HEK293 (cell line): ENCODE measurements around the gene MRPL46.

ENCODE experiments used
- CTCF ChIA-PET: fragments of 350-600 bp; formaldehyde crosslinking; extraction: SDS; loops from one replicate; lab custom pipeline; 2021; ENCODE audit warnings: antibody characterized with exemption; lab: Yijun Ruan, JAX
- POLR2A ChIA-PET: fragments of 300-600 bp; formaldehyde crosslinking; extraction: SDS; loops from one replicate; lab custom pipeline; 2020; ENCODE audit warnings: antibody characterized with exemption, inconsistent platforms; lab: Yijun Ruan, JAX
- H3K27ac ChIP-seq: fragments of 200-500 bp; sonication (Bioruptor generic); 2 replicates; pipeline ENCODE4 v1.5.1; 2014; ENCODE audit warnings: low read depth, low read length, control low read depth, inconsistent platforms; ENCODE audit errors: extremely low read depth
- H3K36me3 ChIP-seq, 2 experiments: fragments of 200-500 bp in 1 of 2; sonication (Bioruptor generic) in 1 of 2; 1 replicate in 1 of 2; 2 replicates in 1 of 2; pipeline ENCODE4 v1.5.1; 2014 to 2017; ENCODE audit warnings: inconsistent platforms in 2 of 2, low read length in 2 of 2; ENCODE audit not compliant: control insufficient read depth in 2 of 2, insufficient read depth in 1 of 2
- H3K4me1 ChIP-seq: fragments of 200-500 bp; sonication (Bioruptor generic); 2 replicates; pipeline ENCODE4 v1.5.1; 2014; ENCODE audit warnings: mild to moderate bottlenecking, low read length, inconsistent platforms; ENCODE audit not compliant: control insufficient read depth, insufficient read depth
- H3K4me3 ChIP-seq: 2 replicates; pipeline ENCODE4 v1.5.1; 2011; ENCODE audit warnings: low read depth, mild to moderate bottlenecking, control low read depth, low read length, moderate library complexity
- H3K9me3 ChIP-seq: fragments of 200-500 bp; sonication (Bioruptor generic); 2 replicates; pipeline ENCODE4 v1.5.1; 2014; ENCODE audit warnings: low read depth, low read length, inconsistent platforms; ENCODE audit not compliant: control insufficient read depth, insufficient read depth
- OSR2 ChIP-seq: fragments of 450-650 bp; formaldehyde crosslinking; IDR thresholded peaks from 2 replicates; pipeline ENCODE4 v1.5.1; 2016; ENCODE audit warnings: missing biosample characterization, missing genetic modification characterization
- TRIM28 ChIP-seq: IDR thresholded peaks from 2 replicates; pipeline ENCODE4 v1.6.1; 2011; ENCODE audit warnings: low read length, control low read depth, borderline replicate concordance
- ZBTB17 ChIP-seq: fragments of 450-650 bp; formaldehyde crosslinking; IDR thresholded peaks from 2 replicates; pipeline ENCODE4 v1.5.1; 2016; ENCODE audit warnings: missing biosample characterization, missing genetic modification characterization
- ZBTB8A ChIP-seq: fragments of 450-650 bp; formaldehyde crosslinking; IDR thresholded peaks from 2 replicates; pipeline ENCODE4 v1.5.1; 2016; ENCODE audit warnings: missing biosample characterization, missing genetic modification characterization
- ZNF114 ChIP-seq: fragments of 450-650 bp; formaldehyde crosslinking; IDR thresholded peaks from 2 replicates; pipeline ENCODE4 v1.5.0; 2017; ENCODE audit warnings: missing biosample characterization, missing genetic modification characterization
- ZNF19 ChIP-seq: fragments of 450-650 bp; formaldehyde crosslinking; IDR thresholded peaks from 2 replicates; pipeline ENCODE4; 2016; ENCODE audit warnings: missing biosample characterization, missing genetic modification characterization, low read depth
- ZNF239 ChIP-seq: fragments of 450-650 bp; formaldehyde crosslinking; IDR thresholded peaks from 2 replicates; pipeline ENCODE4 v1.5.1; 2016; ENCODE audit warnings: missing biosample characterization, missing genetic modification characterization
- ZNF274 ChIP-seq, 2 experiments: fragments of 200-500 bp in 1 of 2; fragments of 450-650 bp in 1 of 2; sonication (Bioruptor generic) in 1 of 2; formaldehyde crosslinking in 1 of 2; IDR thresholded peaks; 2 replicates each; pipeline versions ENCODE4 v1.5.1 to v1.6.1; 2014 to 2016; ENCODE audit warnings: borderline replicate concordance in 1 of 2, inconsistent platforms in 1 of 2, low read length in 1 of 2, missing biosample characterization in 1 of 2, missing genetic modification characterization in 1 of 2
- ZNF292 ChIP-seq: fragments of 450-650 bp; formaldehyde crosslinking; IDR thresholded peaks from 2 replicates; pipeline ENCODE4 v1.5.1; 2016; ENCODE audit warnings: low read depth, missing biosample characterization, missing genetic modification characterization, borderline replicate concordance
- ZNF302 ChIP-seq: fragments of 450-650 bp; formaldehyde crosslinking; IDR thresholded peaks from 2 replicates; pipeline ENCODE4 v1.5.1; 2016; ENCODE audit warnings: missing biosample characterization, missing genetic modification characterization, low read depth
- ZNF311 ChIP-seq: fragments of 450-650 bp; formaldehyde crosslinking; IDR thresholded peaks from 2 replicates; pipeline ENCODE4 v1.5.1; 2017; ENCODE audit warnings: missing biosample characterization, missing genetic modification characterization, borderline replicate concordance
- ZNF335 ChIP-seq: fragments of 450-650 bp; formaldehyde crosslinking; conservative IDR thresholded peaks from 2 replicates; pipeline ENCODE4 v1.5.1; 2016; ENCODE audit warnings: missing biosample characterization, missing genetic modification characterization
- ZNF362 ChIP-seq: fragments of 450-650 bp; formaldehyde crosslinking; IDR thresholded peaks from 2 replicates; pipeline ENCODE4 v1.5.1; 2016; ENCODE audit warnings: missing biosample characterization, missing genetic modification characterization
- ZNF423 ChIP-seq: fragments of 450-650 bp; formaldehyde crosslinking; IDR thresholded peaks from 2 replicates; pipeline ENCODE4 v1.5.1; 2016; ENCODE audit warnings: missing biosample characterization, missing genetic modification characterization
- ZNF433 ChIP-seq: fragments of 450-650 bp; formaldehyde crosslinking; IDR thresholded peaks from 2 replicates; pipeline ENCODE4 v1.5.1; 2016; ENCODE audit warnings: missing biosample characterization, missing genetic modification characterization, low read depth
- ZNF521 ChIP-seq: fragments of 450-650 bp; formaldehyde crosslinking; IDR thresholded peaks from 2 replicates; pipeline ENCODE4 v1.5.1; 2017; ENCODE audit warnings: missing biosample characterization, mild to moderate bottlenecking, missing genetic modification characterization
- ZNF707 ChIP-seq: fragments of 450-650 bp; formaldehyde crosslinking; IDR thresholded peaks from 2 replicates; pipeline ENCODE4 v1.5.1; 2016; ENCODE audit warnings: missing biosample characterization, missing genetic modification characterization
- ZNF747 ChIP-seq: fragments of 450-650 bp; formaldehyde crosslinking; IDR thresholded peaks from 2 replicates; pipeline ENCODE4 v1.5.1; 2016; ENCODE audit warnings: missing biosample characterization, missing genetic modification characterization
- ZNF792 ChIP-seq: fragments of 450-650 bp; formaldehyde crosslinking; IDR thresholded peaks from 2 replicates; pipeline ENCODE4 v1.5.1; 2016; ENCODE audit warnings: missing biosample characterization, missing genetic modification characterization
- ZNF830 ChIP-seq: fragments of 450-650 bp; IDR thresholded peaks from 2 replicates; pipeline ENCODE4 v1.5.0; 2018; ENCODE audit warnings: missing biosample characterization, missing genetic modification characterization, low read depth, mild to moderate bottlenecking, moderate library complexity
- ZNF837 ChIP-seq: fragments of 450-650 bp; formaldehyde crosslinking; IDR thresholded peaks from 2 replicates; pipeline ENCODE4 v1.5.1; 2016; ENCODE audit warnings: missing biosample characterization, missing genetic modification characterization
- ZSCAN23 ChIP-seq: fragments of 450-650 bp; formaldehyde crosslinking; IDR thresholded peaks from 2 replicates; pipeline ENCODE4 v1.5.1; 2016; ENCODE audit warnings: missing biosample characterization, missing genetic modification characterization
- TF ChIP-seq, protein P1 (sequence below): fragments of 450-650 bp; formaldehyde crosslinking; IDR thresholded peaks from 2 replicates; pipeline ENCODE4 v1.5.1; 2016; ENCODE audit warnings: missing biosample characterization, missing genetic modification characterization, low read depth
- TF ChIP-seq, protein P2 (sequence below): fragments of 450-650 bp; formaldehyde crosslinking; IDR thresholded peaks from 2 replicates; pipeline ENCODE4 v1.5.0; 2017; ENCODE audit warnings: missing biosample characterization, missing genetic modification characterization, borderline replicate concordance

Gene MRPL46

DNA sequence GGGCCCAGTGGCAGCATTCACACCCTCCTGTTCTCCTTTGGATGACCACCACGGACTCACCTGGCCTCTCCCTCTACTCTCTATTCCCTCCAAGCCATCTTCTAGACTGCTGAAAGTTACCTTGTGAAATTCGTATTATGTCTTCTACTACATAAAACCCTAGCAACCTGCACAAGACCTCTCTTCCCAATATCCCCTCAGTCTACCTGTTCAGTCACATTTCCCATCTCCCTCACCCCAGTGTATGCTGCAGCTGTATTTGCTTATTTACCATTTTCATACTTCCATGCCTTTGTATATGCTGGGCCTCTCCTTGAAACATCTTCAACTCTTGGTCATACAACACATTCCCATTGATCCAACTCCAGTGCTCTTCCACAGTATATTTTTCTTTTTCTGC, 44.0 kb upstream of the MRPL46 start (continued):
- TF ChIP-seq, protein P1, sequence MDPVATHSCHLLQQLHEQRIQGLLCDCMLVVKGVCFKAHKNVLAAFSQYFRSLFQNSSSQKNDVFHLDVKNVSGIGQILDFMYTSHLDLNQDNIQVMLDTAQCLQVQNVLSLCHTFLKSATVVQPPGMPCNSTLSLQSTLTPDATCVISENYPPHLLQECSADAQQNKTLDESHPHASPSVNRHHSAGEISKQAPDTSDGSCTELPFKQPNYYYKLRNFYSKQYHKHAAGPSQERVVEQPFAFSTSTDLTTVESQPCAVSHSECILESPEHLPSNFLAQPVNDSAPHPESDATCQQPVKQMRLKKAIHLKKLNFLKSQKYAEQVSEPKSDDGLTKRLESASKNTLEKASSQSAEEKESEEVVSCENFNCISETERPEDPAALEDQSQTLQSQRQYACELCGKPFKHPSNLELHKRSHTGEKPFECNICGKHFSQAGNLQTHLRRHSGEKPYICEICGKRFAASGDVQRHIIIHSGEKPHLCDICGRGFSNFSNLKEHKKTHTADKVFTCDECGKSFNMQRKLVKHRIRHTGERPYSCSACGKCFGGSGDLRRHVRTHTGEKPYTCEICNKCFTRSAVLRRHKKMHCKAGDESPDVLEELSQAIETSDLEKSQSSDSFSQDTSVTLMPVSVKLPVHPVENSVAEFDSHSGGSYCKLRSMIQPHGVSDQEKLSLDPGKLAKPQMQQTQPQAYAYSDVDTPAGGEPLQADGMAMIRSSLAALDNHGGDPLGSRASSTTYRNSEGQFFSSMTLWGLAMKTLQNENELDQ (tag by site-specific recombination), result no peak
- TF ChIP-seq ZNF362 (tag by site-specific recombination) (no peak), ZNF239 (tag by site-specific recombination) (no peak)

GRCh38 chr15:88509964-88510363, 42.8 kb upstream of the MRPL46 start:
- no peak overlapping the region for H3K4me3 ChIP-seq
- peaks cover 4 to 66% of the 10 kb centered on the region in 2 experiments for H3K36me3 ChIP-seq
- POLR2A ChIA-PET, result no interaction called here
- CTCF ChIA-PET, result no interaction called here
- no peaks in the 10 kb centered on the region for H3K4me1 ChIP-seq
- H3K9me3 ChIP-seq, result no peaks in the 10 kb centered on the region
- H3K27ac ChIP-seq, result no peak overlapping the region
- no peak for TF ChIP-seq ZNF335 (tag by site-specific recombination)
- TF ChIP-seq ZNF423 (tag by site-specific recombination), result no peak
- no peak for TF ChIP-seq ZNF302 (tag by site-specific recombination)

GRCh38 chr15:88509321-88509720, 42.1 kb upstream of the MRPL46 start:
- CTCF ChIA-PET, result no interaction called here
- POLR2A ChIA-PET, result no interaction called here
- no peak overlapping the region for H3K4me3 ChIP-seq
- peaks cover 3 to 72% of the 10 kb centered on the region in 2 experiments for H3K36me3 ChIP-seq
- no peaks in the 10 kb centered on the region for H3K4me1 ChIP-seq
- H3K27ac ChIP-seq, result no peak overlapping the region
- H3K9me3 ChIP-seq, result no peaks in the 10 kb centered on the region
- TF ChIP-seq ZNF19 (tag by site-specific recombination) (no peak), ZNF837 (tag by site-specific recombination) (no peak), ZNF114 (tag by site-specific recombination) (no peak), ZNF292 (no peak), ZBTB17 (no peak), ZSCAN23 (tag by site-specific recombination) (no peak), ZNF311 (tag by site-specific recombination) (no peak)
- TF ChIP-seq, protein P2, sequence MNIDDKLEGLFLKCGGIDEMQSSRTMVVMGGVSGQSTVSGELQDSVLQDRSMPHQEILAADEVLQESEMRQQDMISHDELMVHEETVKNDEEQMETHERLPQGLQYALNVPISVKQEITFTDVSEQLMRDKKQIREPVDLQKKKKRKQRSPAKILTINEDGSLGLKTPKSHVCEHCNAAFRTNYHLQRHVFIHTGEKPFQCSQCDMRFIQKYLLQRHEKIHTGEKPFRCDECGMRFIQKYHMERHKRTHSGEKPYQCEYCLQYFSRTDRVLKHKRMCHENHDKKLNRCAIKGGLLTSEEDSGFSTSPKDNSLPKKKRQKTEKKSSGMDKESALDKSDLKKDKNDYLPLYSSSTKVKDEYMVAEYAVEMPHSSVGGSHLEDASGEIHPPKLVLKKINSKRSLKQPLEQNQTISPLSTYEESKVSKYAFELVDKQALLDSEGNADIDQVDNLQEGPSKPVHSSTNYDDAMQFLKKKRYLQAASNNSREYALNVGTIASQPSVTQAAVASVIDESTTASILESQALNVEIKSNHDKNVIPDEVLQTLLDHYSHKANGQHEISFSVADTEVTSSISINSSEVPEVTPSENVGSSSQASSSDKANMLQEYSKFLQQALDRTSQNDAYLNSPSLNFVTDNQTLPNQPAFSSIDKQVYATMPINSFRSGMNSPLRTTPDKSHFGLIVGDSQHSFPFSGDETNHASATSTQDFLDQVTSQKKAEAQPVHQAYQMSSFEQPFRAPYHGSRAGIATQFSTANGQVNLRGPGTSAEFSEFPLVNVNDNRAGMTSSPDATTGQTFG, result no peak

- H3K9me3 ChIP-seq, result no peaks in the 10 kb centered on the region
- CTCF ChIA-PET, result interaction anchor here (0.6 to 0.7 kb wide), 2 partner anchors 11 to 184 kb away, joined by 3 read pairs; no protein-coding TSS in a partner anchor
- H3K27ac ChIP-seq, result no peak overlapping the region
- peaks cover 6 to 67% of the 10 kb centered on the region in 2 experiments; a peak in 2 of 3 replicates for H3K36me3 ChIP-seq
- TF ChIP-seq ZNF311 (tag by site-specific recombination) (no peak), ZBTB8A (tag by site-specific recombination) (no peak), TRIM28 (no peak), ZNF521 (no peak), ZNF433 (tag by site-specific recombination) (no peak), ZNF747 (no peak), ZNF792 (no peak), ZNF830 (tag by site-specific recombination) (no peak), OSR2 (no peak), ZNF707 (tag by site-specific recombination) (no peak), ZNF274 (IDR thresholded peaks at IDR 0.05; ENCODE audit: low read length) (no peak), ZNF274 (tag by site-specific recombination; IDR thresholded peaks at IDR 0.05; ENCODE audit: borderline replicate concordance) (no peak)
- no peak overlapping the region for H3K4me3 ChIP-seq
- POLR2A ChIA-PET, result no interaction called here
- no peaks in the 10 kb centered on the region for H3K4me1 ChIP-seq
Observed at GRCh38 chr15:88506628-88507027, 39.4 kb upstream of the MRPL46 start.
